ENCODE data around the gene TK2. TPM values are rescaled to one million over a fixed set of nuclear protein-coding genes. Genes with fewer than 3 reads are reported as not detected.

The TK2 gene
- total and polyA plus RNA-seq, 9 of the 15 experiments (the other 6 are each of a cell fraction or from before 2014, with no cell fraction given): 1.1 to 10.2 (median 5.3) TPM

GRCh38 chr16:66524601-66525164 is 25.2 kb downstream of the TK2 start (continued):
- TF ChIP-seq CHD7 (IDR thresholded peaks at IDR 0.05; ENCODE audit: low read depth, low read length) (no peak), U2AF2 (optimal IDR thresholded peaks at IDR 0.05; ENCODE audit: low read depth, low read length) (no peak), MGA (IDR thresholded peaks at IDR 0.05) (no peak), KDM1A (IDR thresholded peaks at IDR 0.05) (peak; percentile 65 to 77)
